Gastroesophageal sphincter (tissue), 3 donors: ENCODE results near the gene ELK4.

Experiments used
- CTCF ChIP-seq, 4 experiments: fragments of 200-600 bp in 2 of 4; fragments of 450-650 bp in 2 of 4; sonication (generic) in 1 of 4; IDR thresholded peaks; one replicate each; pipeline ENCODE4 v1.5.1; 2017 to 2019; ENCODE audit warnings: antibody characterized with exemption in 4 of 4, mild to moderate bottlenecking in 2 of 4, moderate library complexity in 2 of 4
- EP300 ChIP-seq: sonication (generic); formaldehyde crosslinking; IDR thresholded peaks from one replicate; pipeline ENCODE4 v1.6.1; 2017; ENCODE audit warnings: antibody characterized with exemption, mild to moderate bottlenecking
- POLR2A ChIP-seq, 2 donors: fragments of 450-650 bp; IDR thresholded peaks; one replicate each; pipeline ENCODE4 v1.6.1; 2017; ENCODE audit warnings: antibody characterized with exemption in 2 of 2, mild to moderate bottlenecking in 2 of 2, moderate library complexity in 1 of 2

- TF ChIP-seq POLR2A (IDR thresholded peaks at IDR 0.05) (no peak), CTCF (IDR thresholded peaks at IDR 0.05) (no peak), EP300 (no peak)
Measured at GRCh38 chr1:205595861-205596260, 36.0 kb downstream of the ELK4 start.
